Adrenal gland (tissue), 19 donors: ENCODE data around the gene LRCH1. TPM values are rescaled to one million over a fixed set of nuclear protein-coding genes. Genes with fewer than 3 reads are reported as not detected.

Experiments
- DNase-seq, 7 donors: peaks; one replicate each; pipeline ENCODE4 v3.0.0-alpha.2; 2019 to 2020
- H3K27ac ChIP-seq, 5 donors: fragments of 200-600 bp; sonication (generic) in 4 of 5; 1 replicate in 3 of 5; 2 replicates in 2 of 5; pipeline versions ENCODE4 v1.5.1 to v1.8.0; 2016 to 2020; ENCODE audit warnings: mild to moderate bottlenecking in 1 of 5
- H3K27me3 ChIP-seq: fragments of 200-600 bp; 2 replicates; pipeline ENCODE4 v1.8.0; 2021
- H3K36me3 ChIP-seq, 2 donors: fragments of 200-600 bp; replicated peaks in 1 of 2; 1 replicate in 1 of 2; 2 replicates in 1 of 2; pipeline versions ENCODE4 v1.5.1 to v1.8.0; 2018 to 2022
- H3K4me1 ChIP-seq, 2 donors: fragments of 200-600 bp; replicated peaks in 1 of 2; 1 replicate in 1 of 2; 2 replicates in 1 of 2; pipeline versions ENCODE4 v1.5.1 to v1.8.0; 2018 to 2021
- H3K4me3 ChIP-seq, 4 donors: fragments of 200-600 bp; sonication (generic) in 3 of 4; one replicate each; pipeline ENCODE4 v1.5.1; 2016 to 2018
- H3K9me3 ChIP-seq, 3 donors: fragments of 200-600 bp; sonication (generic) in 1 of 3; replicated peaks in 1 of 3; 1 replicate in 2 of 3; 2 replicates in 1 of 3; pipeline versions ENCODE4 v1.5.1 to v1.8.0; 2016 to 2021
- POLR2A ChIP-seq, 2 donors: fragments of 450-650 bp; IDR thresholded peaks; one replicate each; pipeline ENCODE4 v1.6.1; 2017; ENCODE audit warnings: antibody characterized with exemption in 2 of 2, mild to moderate bottlenecking in 2 of 2, moderate library complexity in 1 of 2
- WGBS, 4 donors: extraction: QIAGEN DNeasy Blood & Tissue Kit in 2 of 4; methylation state at CpG; one replicate each; pipeline versions ENCODE4 v1.1.5 to v1.1.7; 2013 to 2017; 5-methylcytosine and 5-hydroxymethylcytosine counted together
- intact Hi-C, 2 donors: fragments of 100-400 bp; cut with DNase I; formaldehyde crosslinking; loops; one replicate each; pipeline versions ENCODE4 v1.14.1 to v1.15.0; 2022 to 2023
- long read RNA-seq, 10 donors: library from polyadenylated mRNA in 3 of 10; unstranded in 2 of 10; stranded (forward) in 1 of 10; transcript quantifications; one replicate each; pipeline ENCODE4 v2.0.0 and lab custom pipeline, GENCODE V29; 2021 to 2026
- polyA plus RNA-seq, 3 donors: library from polyadenylated mRNA; stranded (reverse); fragments of 200-250 nt in 2 of 3; fragments of 350-450 nt in 1 of 3; fragmentation: Illumina TruSeq in 1 of 3; extraction: RNeasy Lipid Tissue Mini Kit (QIAGEN cat#74804) in 1 of 3; gene quantifications; one replicate each; pipeline ENCODE4 v1.2.3, GENCODE V29; 2013 to 2014
- total RNA-seq, 9 donors: library from RNA; depleted of rRNA in 4 of 9; stranded (reverse); fragments of >200 nt in 4 of 9; fragments of 120-200 nt in 1 of 9; fragmentation: NEBNext Ultra II Directional in 1 of 9; extraction: Animal tissue kit (Norgen Biotek cat#: 25700) in 1 of 9; gene quantifications; one replicate each; pipeline versions ENCODE4 v1.1.0 to v1.2.4, GENCODE V29; 2013 to 2023
- TF ChIP-seq, protein P1 (sequence below), 6 experiments: fragments of 450-650 bp in 4 of 6; fragments of 200-600 bp in 2 of 6; sonication (generic) in 1 of 6; IDR thresholded peaks; 1 replicate in 5 of 6; 2 replicates in 1 of 6; pipeline versions ENCODE4 v1.5.1 to v1.8.0; 2016 to 2021; ENCODE audit warnings: antibody characterized with exemption in 6 of 6, mild to moderate bottlenecking in 2 of 6, moderate library complexity in 1 of 6
- donor health status: healthy with polysubstance abuse.
- donor health status: Bipolar disorder and iron deficiency.
- donor health status: DM: yes; HTN: yes; CAD: no.
- donor health status: DM: no; HTN: no; CAD: no.
- donor health status: DM: no; HTN: no; CAD: no.
- donor health status: DM: yes; HTN: yes; CAD: no.

Gene LRCH1, protein sequence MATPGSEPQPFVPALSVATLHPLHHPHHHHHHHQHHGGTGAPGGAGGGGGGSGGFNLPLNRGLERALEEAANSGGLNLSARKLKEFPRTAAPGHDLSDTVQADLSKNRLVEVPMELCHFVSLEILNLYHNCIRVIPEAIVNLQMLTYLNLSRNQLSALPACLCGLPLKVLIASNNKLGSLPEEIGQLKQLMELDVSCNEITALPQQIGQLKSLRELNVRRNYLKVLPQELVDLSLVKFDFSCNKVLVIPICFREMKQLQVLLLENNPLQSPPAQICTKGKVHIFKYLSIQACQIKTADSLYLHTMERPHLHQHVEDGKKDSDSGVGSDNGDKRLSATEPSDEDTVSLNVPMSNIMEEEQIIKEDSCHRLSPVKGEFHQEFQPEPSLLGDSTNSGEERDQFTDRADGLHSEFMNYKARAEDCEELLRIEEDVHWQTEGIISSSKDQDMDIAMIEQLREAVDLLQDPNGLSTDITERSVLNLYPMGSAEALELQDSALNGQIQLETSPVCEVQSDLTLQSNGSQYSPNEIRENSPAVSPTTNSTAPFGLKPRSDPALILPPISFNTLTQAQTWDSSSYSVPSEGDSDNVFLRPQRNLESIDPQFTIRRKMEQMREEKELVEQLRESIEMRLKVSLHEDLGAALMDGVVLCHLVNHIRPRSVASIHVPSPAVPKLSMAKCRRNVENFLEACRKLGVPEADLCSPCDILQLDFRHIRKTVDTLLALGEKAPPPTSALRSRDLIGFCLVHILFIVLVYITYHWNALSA
- total RNA-seq: 10 to 100 TPM in 4 of 9 donors, 1 to 10 TPM in 5; 4.1 to 13.6 (median 9.3) TPM
- polyA plus RNA-seq: 1 to 10 TPM; 2.8 to 6.4 (median 3.8) TPM
- long read RNA-seq, donor 1: 0 reads
- long read RNA-seq, donor 2, full-length matches to known transcripts: 1 of 726 reads
- long read RNA-seq, donor 2, partial matches to known transcripts: 388 of 726 reads
- long read RNA-seq, donor 2, other reads (novel, unspliced or antisense): 337 of 726 reads
- long read RNA-seq, donor 3: 0 reads
- long read RNA-seq, donor 4: 0 reads
- long read RNA-seq, donor 5, full-length matches to known transcripts: 10 of 11 reads
- long read RNA-seq, donor 5, partial matches to known transcripts: 0 of 11 reads
- long read RNA-seq, donor 5, other reads (novel, unspliced or antisense): 1 of 11 reads
- long read RNA-seq, donor 6, partial matches to known transcripts: 0 of 1 reads
- long read RNA-seq, donor 6, other reads (novel, unspliced or antisense): 1 of 1 reads
- long read RNA-seq, donor 7, full-length matches to known transcripts: 1 of 1 reads
- long read RNA-seq, donor 7, partial matches to known transcripts: 0 of 1 reads
- long read RNA-seq, donor 7, other reads (novel, unspliced or antisense): 0 of 1 reads
- long read RNA-seq, donor 8, full-length matches to known transcripts: 1 of 1 reads
- long read RNA-seq, donor 8, partial matches to known transcripts: 0 of 1 reads
- long read RNA-seq, donor 8, other reads (novel, unspliced or antisense): 0 of 1 reads
- long read RNA-seq, donor 9, partial matches to known transcripts: 334 of 654 reads
- long read RNA-seq, donor 9, other reads (novel, unspliced or antisense): 320 of 654 reads
- long read RNA-seq, donor 10: 0 reads

GRCh38 chr13:46552889-46553520 lies at the start of gene LRCH1:
TSS of gene LRCH1 (plus strand) at chr13:46553170. CDS start at chr13:46553397, 227 bp downstream.
- WGBS, 4 donors: 0 to 2% (median 1%) methylated on average over 10 to 66 of the region's 66 CpGs
- TF ChIP-seq, protein P1, sequence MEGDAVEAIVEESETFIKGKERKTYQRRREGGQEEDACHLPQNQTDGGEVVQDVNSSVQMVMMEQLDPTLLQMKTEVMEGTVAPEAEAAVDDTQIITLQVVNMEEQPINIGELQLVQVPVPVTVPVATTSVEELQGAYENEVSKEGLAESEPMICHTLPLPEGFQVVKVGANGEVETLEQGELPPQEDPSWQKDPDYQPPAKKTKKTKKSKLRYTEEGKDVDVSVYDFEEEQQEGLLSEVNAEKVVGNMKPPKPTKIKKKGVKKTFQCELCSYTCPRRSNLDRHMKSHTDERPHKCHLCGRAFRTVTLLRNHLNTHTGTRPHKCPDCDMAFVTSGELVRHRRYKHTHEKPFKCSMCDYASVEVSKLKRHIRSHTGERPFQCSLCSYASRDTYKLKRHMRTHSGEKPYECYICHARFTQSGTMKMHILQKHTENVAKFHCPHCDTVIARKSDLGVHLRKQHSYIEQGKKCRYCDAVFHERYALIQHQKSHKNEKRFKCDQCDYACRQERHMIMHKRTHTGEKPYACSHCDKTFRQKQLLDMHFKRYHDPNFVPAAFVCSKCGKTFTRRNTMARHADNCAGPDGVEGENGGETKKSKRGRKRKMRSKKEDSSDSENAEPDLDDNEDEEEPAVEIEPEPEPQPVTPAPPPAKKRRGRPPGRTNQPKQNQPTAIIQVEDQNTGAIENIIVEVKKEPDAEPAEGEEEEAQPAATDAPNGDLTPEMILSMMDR (IDR thresholded peaks at IDR 0.05): no peak
- peak in 1 of 2 donors; percentile 28 for TF ChIP-seq POLR2A (IDR thresholded peaks at IDR 0.05)
- no peaks in the 10 kb centered on the region for H3K27me3 ChIP-seq
- peak; percentile 88 to 94 (median 89) for DNase-seq
- intact Hi-C loops: loop anchor here (5.0 to 10.0 kb wide), 2 partner anchors 52 to 169 kb away; no protein-coding TSS in a partner anchor
- H3K4me1 ChIP-seq: peaks cover 10 to 26% of the 10 kb centered on the region in 2 donors
- peak within 1 kb of the TSS; percentile 63 to 93 (median 86) for H3K4me3 ChIP-seq
- no peaks in the 10 kb centered on the region for H3K36me3 ChIP-seq
- no peaks in the 10 kb centered on the region for H3K9me3 ChIP-seq
- peak within 1 kb of the TSS; percentile 51 to 90 (median 80) for H3K27ac ChIP-seq

DNA sequence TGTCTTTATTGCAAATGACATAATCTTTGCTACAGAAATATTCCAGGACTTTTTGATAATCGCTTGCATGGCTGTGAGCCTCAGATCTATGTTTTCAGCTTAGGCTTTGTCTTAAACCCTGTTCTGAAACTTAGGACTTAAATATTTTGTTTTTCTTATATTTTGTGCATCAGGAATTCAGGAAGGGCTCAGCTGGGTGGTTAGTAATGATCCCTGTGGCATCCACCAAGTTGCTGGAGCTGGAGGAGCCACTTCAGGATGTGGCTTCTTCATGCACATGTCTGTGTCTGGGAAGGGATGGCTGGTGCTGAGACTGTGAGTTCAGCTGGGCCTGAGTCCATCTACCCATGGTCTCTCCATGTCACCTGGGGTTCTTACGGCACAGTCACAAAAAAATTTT lies 48.9 kb upstream of the LRCH1 start:
- intact Hi-C loops: no loop called here
- WGBS, 4 donors: 59 to 96% (median 94%) methylated on average over 2 of the region's 2 CpGs

GRCh38 chr13:46507981-46508380 lies 45.0 kb upstream of the LRCH1 start:
- WGBS, 4 donors: 39 to 64% (median 53%) methylated on average over 1 of the region's 1 CpG
- TF ChIP-seq, protein P1 (IDR thresholded peaks at IDR 0.05): no peak
- TF ChIP-seq POLR2A (IDR thresholded peaks at IDR 0.05): no peak
- no peak overlapping the region for H3K4me3 ChIP-seq
- intact Hi-C loops: no loop called here
- H3K27me3 ChIP-seq: no peaks in the 10 kb centered on the region
- H3K27ac ChIP-seq: no peak overlapping the region
- no peak for DNase-seq
- H3K36me3 ChIP-seq: no peaks in the 10 kb centered on the region
- no peaks in the 10 kb centered on the region for H3K9me3 ChIP-seq
- no peaks in the 10 kb centered on the region for H3K4me1 ChIP-seq

More for the DNA sequence above, 48.9 kb upstream of the LRCH1 start:
- TF ChIP-seq POLR2A (IDR thresholded peaks at IDR 0.05): no peak
- TF ChIP-seq, protein P1 (IDR thresholded peaks at IDR 0.05): no peak
- Histone ChIP-seq H3K9me3 (no peaks in the 10 kb centered on the region), H3K4me1 (no peaks in the 10 kb centered on the region), H3K27ac (no peak overlapping the region), H3K4me3 (no peak overlapping the region), H3K36me3 (no peaks in the 10 kb centered on the region), H3K27me3 (no peaks in the 10 kb centered on the region)
- DNase-seq: no peak
